ENCODE results near the gene BICD2. TPM values are rescaled to one million over a fixed set of nuclear protein-coding genes. Genes with fewer than 3 reads are reported as not detected.

Gene BICD2
- total and polyA plus RNA-seq, 2 donors (not counting 1 experiment from before 2014, with no cell fraction given), result 33.2 to 49.5 TPM

DNA sequence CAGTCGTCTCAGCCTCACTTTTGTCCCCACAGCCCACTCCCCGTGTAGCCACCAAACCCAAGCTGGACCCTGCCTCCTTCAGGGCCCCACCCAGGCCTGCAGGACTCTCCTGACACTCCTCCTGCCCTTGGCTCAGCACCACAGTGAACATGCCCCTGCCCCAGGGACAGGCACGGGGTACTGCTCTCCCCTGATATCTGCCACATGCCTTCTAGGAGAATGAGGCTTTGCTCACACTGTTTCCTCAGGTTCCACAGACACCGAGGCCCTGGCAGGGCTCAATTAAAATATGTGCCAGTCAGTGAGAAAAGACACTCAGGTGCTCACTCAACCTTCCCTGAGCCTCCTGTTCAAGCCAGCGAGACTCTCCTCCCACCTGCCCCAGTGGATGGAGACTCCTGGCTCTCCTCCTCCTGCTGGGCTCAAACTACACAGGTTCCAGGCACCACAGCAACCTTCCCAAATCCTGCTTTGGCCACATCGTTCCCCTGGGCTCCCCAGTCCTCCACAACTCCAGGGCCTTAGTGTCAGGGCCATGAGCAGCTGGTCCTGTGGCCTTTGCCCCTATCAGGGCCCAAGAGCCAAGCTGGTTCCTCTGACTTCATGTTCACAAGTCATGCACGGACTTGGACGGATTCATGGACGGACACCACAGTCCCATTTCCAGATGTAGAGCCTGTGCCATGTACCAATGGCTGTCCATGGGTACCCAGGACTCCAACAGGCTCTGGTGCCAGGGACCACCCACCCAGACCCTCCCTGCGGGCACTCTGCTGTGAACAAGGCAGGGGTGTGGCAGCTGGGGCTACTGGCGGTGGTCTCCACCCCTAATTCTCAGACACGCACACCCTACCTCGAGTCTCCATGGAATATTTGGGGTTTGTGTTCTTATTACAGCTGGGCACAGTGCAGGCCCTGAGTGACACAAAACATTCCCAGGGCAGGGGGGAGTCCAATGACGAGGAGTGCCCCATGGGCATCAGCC lies 36.6 kb downstream of the BICD2 start:
- Histone ChIP-seq H4K20me1 (ENCODE audit: control insufficient read depth, insufficient read depth, low read length, poor library complexity, severe bottlenecking) (peaks cover 73% of the 10 kb centered on the region), H3K9ac (ENCODE audit: low read length) (peak overlapping the region; percentile 60), H3K9me3 (ENCODE audit: control extremely low read depth in 1 of 3, control insufficient read depth in 2 of 3, insufficient read depth in 1 of 3, low read length in 2 of 3) (no peaks in the 10 kb centered on the region), H3K4me2 (replicated peaks; ENCODE audit: low read depth, low read length, poor library complexity, severe bottlenecking) (peak overlapping the region; percentile 85), H3K4me1 (ENCODE audit: control insufficient read depth in 2 of 2, insufficient read depth in 2 of 2, low read length in 2 of 2) (peaks cover 63 to 87% of the 10 kb centered on the region in 2 donors), H2AFZ (ENCODE audit: insufficient read depth, low read depth, low read length, poor library complexity, severe bottlenecking) (no peak overlapping the region), H3K4me3 (ENCODE audit: control extremely low read depth in 1 of 5, extremely low read depth in 1 of 5, insufficient read depth in 1 of 5, low read depth in 2 of 5, low read length in 4 of 5) (peak overlapping the region in 4 of 5 experiments; percentile 31 to 67 (median 52)), H3K27me3 (replicated peaks in 1 of 4; ENCODE audit: control extremely low read depth in 1 of 4, control insufficient read depth in 3 of 4, insufficient read depth in 4 of 4, low read length in 3 of 4) (no peaks in the 10 kb centered on the region), H3K27ac (ENCODE audit: low read length in 2 of 2) (peak overlapping the region in 1 of 2 donors; percentile 76), H3K36me3 (replicated peaks in 1 of 2; ENCODE audit: control extremely low read depth in 1 of 2, control insufficient read depth in 1 of 2, extremely low read depth in 1 of 2, insufficient read depth in 2 of 2, low read length in 1 of 2) (peaks cover 0 to 45% of the 10 kb centered on the region in 2 experiments), H3K79me2 (ENCODE audit: control insufficient read depth, insufficient read depth, low read length) (peaks cover 80% of the 10 kb centered on the region)
- H3K4me3 Mint-ChIP-seq, result peak overlapping the region; percentile 91
- DNase-seq, result no peak
- intact Hi-C loops (cut with micrococcal nuclease), result no loop called here
- CTCF ChIA-PET, result interaction anchor here (1.1 to 12.4 kb wide), 8 partner anchors 11 to 64 kb away, joined by 4 to 241 read pairs (median 22); partner anchors contain the start of gene BICD2
- H3K4me1 Mint-ChIP-seq, result peaks cover 91% of the 10 kb centered on the region
- POLR2A ChIA-PET, result interaction anchor here (1.3 to 2.4 kb wide), 3 partner anchors 12 to 42 kb away, joined by 3 to 20 read pairs (median 9); partner anchors contain the start of gene BICD2
- H3K27me3 Mint-ChIP-seq, result no peaks in the 10 kb centered on the region
- TF ChIP-seq, protein P1, sequence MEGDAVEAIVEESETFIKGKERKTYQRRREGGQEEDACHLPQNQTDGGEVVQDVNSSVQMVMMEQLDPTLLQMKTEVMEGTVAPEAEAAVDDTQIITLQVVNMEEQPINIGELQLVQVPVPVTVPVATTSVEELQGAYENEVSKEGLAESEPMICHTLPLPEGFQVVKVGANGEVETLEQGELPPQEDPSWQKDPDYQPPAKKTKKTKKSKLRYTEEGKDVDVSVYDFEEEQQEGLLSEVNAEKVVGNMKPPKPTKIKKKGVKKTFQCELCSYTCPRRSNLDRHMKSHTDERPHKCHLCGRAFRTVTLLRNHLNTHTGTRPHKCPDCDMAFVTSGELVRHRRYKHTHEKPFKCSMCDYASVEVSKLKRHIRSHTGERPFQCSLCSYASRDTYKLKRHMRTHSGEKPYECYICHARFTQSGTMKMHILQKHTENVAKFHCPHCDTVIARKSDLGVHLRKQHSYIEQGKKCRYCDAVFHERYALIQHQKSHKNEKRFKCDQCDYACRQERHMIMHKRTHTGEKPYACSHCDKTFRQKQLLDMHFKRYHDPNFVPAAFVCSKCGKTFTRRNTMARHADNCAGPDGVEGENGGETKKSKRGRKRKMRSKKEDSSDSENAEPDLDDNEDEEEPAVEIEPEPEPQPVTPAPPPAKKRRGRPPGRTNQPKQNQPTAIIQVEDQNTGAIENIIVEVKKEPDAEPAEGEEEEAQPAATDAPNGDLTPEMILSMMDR (IDR thresholded peaks at IDR 0.05), result no peak
- TF ChIP-seq EZH2 (IDR thresholded peaks at IDR 0.05; ENCODE audit: borderline replicate concordance, insufficient read depth, low read depth, low read length, poor library complexity, severe bottlenecking), result no peak
- H3K9me3 Mint-ChIP-seq (ENCODE audit: insufficient read depth), result no peaks in the 10 kb centered on the region
- ATAC-seq (ENCODE audit: low read depth), result no peak
- WGBS (ENCODE audit: insufficient coverage), result 81% methylated on average over 10 of the region's 14 CpGs
- H3K27ac Mint-ChIP-seq, result peak overlapping the region; percentile 95
